HEK293 (cell line): Measurements from ENCODE around the gene TBCCD1.

ENCODE experiments used
- CTCF ChIA-PET: fragments of 350-600 bp; formaldehyde crosslinking; extraction: SDS; loops from one replicate; lab custom pipeline; 2021; ENCODE audit warnings: antibody characterized with exemption; lab: Yijun Ruan, JAX
- POLR2A ChIA-PET: fragments of 300-600 bp; formaldehyde crosslinking; extraction: SDS; loops from one replicate; lab custom pipeline; 2020; ENCODE audit warnings: antibody characterized with exemption, inconsistent platforms; lab: Yijun Ruan, JAX
- H3K27ac ChIP-seq: fragments of 200-500 bp; sonication (Bioruptor generic); 2 replicates; pipeline ENCODE4 v1.5.1; 2014; ENCODE audit warnings: low read depth, low read length, control low read depth, inconsistent platforms; ENCODE audit errors: extremely low read depth
- H3K36me3 ChIP-seq, 2 experiments: fragments of 200-500 bp in 1 of 2; sonication (Bioruptor generic) in 1 of 2; 1 replicate in 1 of 2; 2 replicates in 1 of 2; pipeline ENCODE4 v1.5.1; 2014 to 2017; ENCODE audit warnings: inconsistent platforms in 2 of 2, low read length in 2 of 2; ENCODE audit not compliant: control insufficient read depth in 2 of 2, insufficient read depth in 1 of 2
- H3K4me1 ChIP-seq: fragments of 200-500 bp; sonication (Bioruptor generic); 2 replicates; pipeline ENCODE4 v1.5.1; 2014; ENCODE audit warnings: mild to moderate bottlenecking, low read length, inconsistent platforms; ENCODE audit not compliant: control insufficient read depth, insufficient read depth
- H3K4me3 ChIP-seq: 2 replicates; pipeline ENCODE4 v1.5.1; 2011; ENCODE audit warnings: low read depth, mild to moderate bottlenecking, control low read depth, low read length, moderate library complexity
- H3K9me3 ChIP-seq: fragments of 200-500 bp; sonication (Bioruptor generic); 2 replicates; pipeline ENCODE4 v1.5.1; 2014; ENCODE audit warnings: low read depth, low read length, inconsistent platforms; ENCODE audit not compliant: control insufficient read depth, insufficient read depth
- AEBP2 ChIP-seq: fragments of 450-650 bp; formaldehyde crosslinking; IDR thresholded peaks from 2 replicates; pipeline ENCODE4 v1.5.1; 2016; ENCODE audit warnings: missing biosample characterization, missing genetic modification characterization, borderline replicate concordance
- BCL6B ChIP-seq: fragments of 450-650 bp; formaldehyde crosslinking; IDR thresholded peaks from 2 replicates; pipeline ENCODE4 v1.5.1; 2017; ENCODE audit warnings: missing biosample characterization, missing genetic modification characterization
- CTCF ChIP-seq: fragments of 450-650 bp; formaldehyde crosslinking; IDR thresholded peaks from 2 replicates; pipeline ENCODE4 v1.5.1; 2016; ENCODE audit warnings: missing biosample characterization, missing genetic modification characterization
- INSM2 ChIP-seq: fragments of 450-650 bp; formaldehyde crosslinking; IDR thresholded peaks from 2 replicates; pipeline ENCODE4 v1.5.1; 2016; ENCODE audit warnings: missing biosample characterization, missing genetic modification characterization
- PRDM4 ChIP-seq: fragments of 450-650 bp; formaldehyde crosslinking; IDR thresholded peaks from 2 replicates; pipeline ENCODE4 v1.5.1; 2017; ENCODE audit warnings: missing biosample characterization, missing genetic modification characterization
- ZBTB1 ChIP-seq: fragments of 450-650 bp; formaldehyde crosslinking; IDR thresholded peaks from 2 replicates; pipeline ENCODE4 v1.5.1; 2016; ENCODE audit warnings: missing biosample characterization, missing genetic modification characterization
- ZBTB6 ChIP-seq: fragments of 450-650 bp; formaldehyde crosslinking; IDR thresholded peaks from 2 replicates; pipeline ENCODE4 v1.5.1; 2017; ENCODE audit warnings: missing biosample characterization, missing genetic modification characterization
- ZNF19 ChIP-seq: fragments of 450-650 bp; formaldehyde crosslinking; IDR thresholded peaks from 2 replicates; pipeline ENCODE4; 2016; ENCODE audit warnings: missing biosample characterization, missing genetic modification characterization, low read depth
- ZNF211 ChIP-seq: fragments of 450-650 bp; formaldehyde crosslinking; IDR thresholded peaks from 2 replicates; pipeline ENCODE4 v1.5.1; 2016; ENCODE audit warnings: low read depth, missing biosample characterization, missing genetic modification characterization
- ZNF274 ChIP-seq, 2 experiments: fragments of 200-500 bp in 1 of 2; fragments of 450-650 bp in 1 of 2; sonication (Bioruptor generic) in 1 of 2; formaldehyde crosslinking in 1 of 2; IDR thresholded peaks; 2 replicates each; pipeline versions ENCODE4 v1.5.1 to v1.6.1; 2014 to 2016; ENCODE audit warnings: borderline replicate concordance in 1 of 2, inconsistent platforms in 1 of 2, low read length in 1 of 2, missing biosample characterization in 1 of 2, missing genetic modification characterization in 1 of 2
- ZNF280C ChIP-seq: fragments of 450-650 bp; formaldehyde crosslinking; IDR thresholded peaks from 2 replicates; pipeline ENCODE4 v1.5.1; 2016; ENCODE audit warnings: missing biosample characterization, missing genetic modification characterization
- ZNF280D ChIP-seq: fragments of 450-650 bp; formaldehyde crosslinking; IDR thresholded peaks from 2 replicates; pipeline ENCODE4 v1.5.1; 2016; ENCODE audit warnings: missing biosample characterization, missing genetic modification characterization
- ZNF571 ChIP-seq: fragments of 450-650 bp; formaldehyde crosslinking; IDR thresholded peaks from 2 replicates; pipeline ENCODE4 v1.5.0; 2017; ENCODE audit warnings: missing biosample characterization, missing genetic modification characterization
- ZNF791 ChIP-seq: fragments of 450-650 bp; formaldehyde crosslinking; IDR thresholded peaks from 2 replicates; pipeline ENCODE4 v1.5.1; 2016; ENCODE audit warnings: missing biosample characterization, missing genetic modification characterization

TBCCD1 gene

GRCh38 chr3:186526256-186526606 lies 40.9 kb downstream of the TBCCD1 start (continued):
- TF ChIP-seq ZNF280C (no peak), ZNF280D (tag by site-specific recombination) (no peak), ZNF274 (IDR thresholded peaks at IDR 0.05; ENCODE audit: low read length) (no peak), ZNF274 (tag by site-specific recombination; IDR thresholded peaks at IDR 0.05; ENCODE audit: borderline replicate concordance) (no peak)

- ChIA-PET CTCF (interaction anchor here (0.5 to 1.3 kb wide), 2 partner anchors 15 to 89 kb away, joined by 4 read pairs; no protein-coding TSS in a partner anchor), POLR2A (no interaction called here)
- Histone ChIP-seq H3K36me3 (no peaks in the 10 kb centered on the region), H3K4me3 (no peak overlapping the region), H3K4me1 (no peaks in the 10 kb centered on the region), H3K9me3 (no peaks in the 10 kb centered on the region), H3K27ac (no peak overlapping the region)
- TF ChIP-seq ZNF791 (tag by site-specific recombination) (no peak), INSM2 (tag by site-specific recombination) (no peak), ZBTB6 (tag by site-specific recombination) (no peak), CTCF (tag by site-specific recombination) (no peak), ZNF571 (tag by site-specific recombination) (no peak), PRDM4 (tag by site-specific recombination) (no peak), AEBP2 (tag by site-specific recombination) (no peak), BCL6B (tag by site-specific recombination) (no peak), ZBTB1 (tag by site-specific recombination) (no peak), ZNF211 (tag by site-specific recombination) (no peak), ZNF19 (tag by site-specific recombination) (no peak)
- TF ChIP-seq, all 188 proteins: peak for 0
Measured at GRCh38 chr3:186525369-186526255, 41.5 kb downstream of the TBCCD1 start.
